Endothelial cell of umbilical vein (primary cell): ENCODE measurements around the gene RNASE7. TPM values are rescaled to one million over a fixed set of nuclear protein-coding genes. Genes with fewer than 3 reads are reported as not detected.

ENCODE experiments used
- BruUV-seq: library from RNA; stranded (reverse); fragments of 400-500 nt; replicated peaks from 2 replicates; lab custom pipeline; 2021; lab: Mats Ljungman, UMichigan
- CTCF ChIA-PET: fragments of 300-600, 350-600 bp; sonication (Branson Sonifier 250); formaldehyde crosslinking; loops from one replicate; lab custom pipeline; 2021; ENCODE audit warnings: antibody characterized with exemption, inconsistent platforms; lab: Charles Lee
- POLR2A ChIA-PET: fragments of 300-600, 350-600 bp; sonication (Branson Sonifier 250); formaldehyde crosslinking; loops from one replicate; lab custom pipeline; 2021; ENCODE audit warnings: antibody characterized with exemption, inconsistent platforms; lab: Charles Lee
- DNase-seq: peaks from one replicate; pipeline ENCODE4 v3.0.0-alpha.2; 2011; ENCODE audit warnings: low read depth, low spot score
- FAIRE-seq: peaks from 2 replicates; lab custom pipeline; 2011; peaks lifted over from hg19 to GRCh38; lab: Jason Lieb, UNC
- H2AFZ ChIP-seq: 2 replicates; pipeline ENCODE4 v1.6.0; 2012; ENCODE audit warnings: low read depth, low read length, control low read depth, inconsistent platforms
- H3K27ac ChIP-seq: 2 replicates; pipeline ENCODE4 v1.5.1; 2011; ENCODE audit warnings: low read depth, mild to moderate bottlenecking, control low read depth, low read length, moderate library complexity; ENCODE audit not compliant: insufficient read depth
- H3K27me3 ChIP-seq, 2 experiments: 2 replicates each; pipeline versions ENCODE4 v1.6.0 to v1.6.1; 2011; ENCODE audit warnings: low read length in 2 of 2, mixed read lengths in 1 of 2; ENCODE audit not compliant: control insufficient read depth in 2 of 2, insufficient read depth in 2 of 2
- H3K36me3 ChIP-seq, 2 experiments: 2 replicates in 1 of 2; 3 replicates in 1 of 2; pipeline ENCODE4 v1.5.1; 2011; ENCODE audit warnings: low read length in 2 of 2, mild to moderate bottlenecking in 1 of 2, moderate library complexity in 1 of 2; ENCODE audit not compliant: control insufficient read depth in 2 of 2, insufficient read depth in 2 of 2; ENCODE audit errors: extremely low read depth in 1 of 2
- H3K4me1 ChIP-seq: 3 replicates; pipeline ENCODE4 v1.5.1; 2011; ENCODE audit warnings: mild to moderate bottlenecking, low read length; ENCODE audit not compliant: control insufficient read depth, insufficient read depth; ENCODE audit errors: extremely low read depth
- H3K4me2 ChIP-seq: 2 replicates; pipeline ENCODE4 v1.6.1; 2011; ENCODE audit warnings: low read length, control low read depth, mixed read lengths; ENCODE audit not compliant: insufficient read depth
- H3K4me3 ChIP-seq, 3 experiments: fragments of 200-600 bp in 1 of 3; sonication (generic), shearing (Covaris generic) in 1 of 3; replicated peaks in 1 of 3; 2 replicates each; pipeline ENCODE4 v1.5.1; 2011 to 2016; ENCODE audit warnings: control low read depth in 3 of 3, low read length in 3 of 3, mild to moderate bottlenecking in 2 of 3, inconsistent platforms in 1 of 3, low read depth in 1 of 3, moderate library complexity in 1 of 3; ENCODE audit not compliant: insufficient read depth in 1 of 3
- H3K79me2 ChIP-seq: 2 replicates; pipeline ENCODE4 v1.6.0; 2012; ENCODE audit warnings: low read length, inconsistent platforms; ENCODE audit not compliant: control insufficient read depth, insufficient read depth
- H3K9ac ChIP-seq: replicated peaks from 2 replicates; pipeline ENCODE3; 2011; ENCODE audit warnings: low read length, control low read depth; ENCODE audit not compliant: insufficient read depth; ENCODE audit errors: extremely low read depth
- H3K9me1 ChIP-seq: replicated peaks from 3 replicates; pipeline ENCODE4 v1.6.0; 2011; ENCODE audit warnings: mild to moderate bottlenecking, low read length; ENCODE audit not compliant: control insufficient read depth, insufficient read depth; ENCODE audit errors: extremely low read depth
- H3K9me3 ChIP-seq: replicated peaks from 2 replicates; pipeline ENCODE4 v1.5.1; 2012; ENCODE audit warnings: low read length, inconsistent platforms; ENCODE audit not compliant: control insufficient read depth, insufficient read depth
- H4K20me1 ChIP-seq: replicated peaks from 2 replicates; pipeline ENCODE3; 2011; ENCODE audit warnings: mild to moderate bottlenecking, low read length; ENCODE audit not compliant: control insufficient read depth, insufficient read depth; ENCODE audit errors: extremely low read depth
- FOS ChIP-seq: IDR thresholded peaks from 2 replicates; pipeline ENCODE4 v1.6.1; 2011; ENCODE audit warnings: mild to moderate bottlenecking, low read length, moderate library complexity, borderline replicate concordance; ENCODE audit not compliant: insufficient read depth
- GATA2 ChIP-seq: IDR thresholded peaks from 2 replicates; pipeline ENCODE4 v1.7.0; 2011; ENCODE audit warnings: low read depth, mild to moderate bottlenecking, moderate library complexity, mixed read lengths, low read length; ENCODE audit not compliant: insufficient read length, insufficient read depth
- MYC ChIP-seq: IDR thresholded peaks from one replicate; pipeline ENCODE4 v1.6.1; 2011; ENCODE audit warnings: mild to moderate bottlenecking, low read depth, low read length
- POLR2A ChIP-seq: IDR thresholded peaks from 2 replicates; pipeline ENCODE4 v1.6.1; 2012; ENCODE audit warnings: low read depth, mild to moderate bottlenecking, control low read depth, low read length
- dilution Hi-C: fragments of 300-500 bp; cut with MboI; formaldehyde crosslinking; loops from one replicate; pipeline ENCODE4 v1.15.0; 2019; ENCODE audit warnings: low sequenced_read_pairs; ENCODE audit not compliant: extremely low pct_ligation_motif_present
- intact Hi-C: fragments of 100-400 bp; cut with micrococcal nuclease; formaldehyde crosslinking; loops from one replicate; pipeline ENCODE4 v1.10.0; 2022
- polyA plus RNA-seq, 4 experiments: library from polyadenylated mRNA; depleted of rRNA in 3 of 4; stranded (reverse) in 3 of 4; unstranded in 1 of 4; fragments of >200 nt; gene quantifications; 2 replicates each; pipeline versions ENCODE4 v1.2.1 to v1.2.3, GENCODE V29; 2011 to 2012; ENCODE audit warnings: missing spikeins in 1 of 4
- total RNA-seq: library from RNA; stranded (reverse); gene quantifications from 2 replicates; pipeline ENCODE4 v1.2.3, GENCODE V29; 2021
- TF ChIP-seq, protein P1 (sequence below): IDR thresholded peaks from 2 replicates; pipeline ENCODE4 v1.6.1; 2011; ENCODE audit not compliant: insufficient read depth, insufficient read length

Gene RNASE7
- total and polyA plus RNA-seq, 2 donors (not counting 3 experiments of a cell fraction or from before 2014, with no cell fraction given) = not detected

DNA sequence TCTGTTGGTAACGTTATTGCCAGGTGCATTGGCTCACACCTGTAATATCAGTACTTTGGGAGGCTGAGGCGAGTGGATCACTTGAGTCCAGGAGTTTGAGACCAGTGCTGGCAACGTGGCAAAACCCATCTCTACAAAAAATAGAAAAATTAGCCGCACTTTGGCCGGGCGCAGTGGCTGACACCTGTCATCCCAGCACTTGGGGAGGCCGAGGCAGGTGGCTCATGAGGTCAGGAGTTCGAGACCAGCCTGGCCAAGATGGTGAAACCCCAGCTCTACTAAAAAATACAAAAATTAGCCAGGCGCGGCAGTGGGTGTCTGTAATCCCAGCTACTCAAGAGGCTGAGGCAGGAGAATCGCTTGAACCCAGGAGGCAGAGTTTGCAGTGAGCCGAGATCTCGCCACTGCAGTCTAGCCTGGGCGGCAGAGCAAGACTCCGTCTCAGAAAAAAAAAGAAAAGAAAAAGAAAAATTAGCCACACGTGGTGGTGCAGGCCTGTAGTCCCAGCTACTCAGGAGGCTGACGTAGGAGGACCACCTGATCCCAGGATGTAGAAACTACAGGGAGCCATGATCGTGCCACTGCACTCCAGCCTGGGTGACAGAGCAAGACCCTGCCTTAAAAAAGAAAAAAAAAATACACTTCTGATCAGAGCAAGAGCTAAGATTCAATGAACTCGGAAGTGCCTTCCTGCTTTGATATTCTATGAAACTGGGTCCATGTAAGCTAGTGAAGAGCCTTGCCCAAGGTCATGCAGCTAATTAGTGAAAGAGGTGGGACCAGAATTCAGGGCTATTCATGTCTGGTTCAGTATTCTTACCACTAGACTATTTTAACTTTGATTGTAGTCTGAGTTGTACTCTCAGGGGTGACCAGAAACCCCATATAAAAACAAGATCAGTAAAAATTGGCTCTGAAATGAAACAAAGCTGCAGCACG is 11.3 kb downstream of the RNASE7 start:
- FAIRE-seq (no peak), DNase-seq (no peak)
- peaks cover 18 to 26% of the 10 kb centered on the region in 2 experiments for H3K27me3 ChIP-seq
- no peak overlapping the region for H3K27ac ChIP-seq
- intact Hi-C loops = no loop called here
- H3K79me2 ChIP-seq = no peaks in the 10 kb centered on the region
- CTCF ChIA-PET = interaction anchor here (1.1 kb wide), 1 partner anchor 15 kb away, joined by 3 read pairs; no protein-coding TSS in a partner anchor
- no peak for TF ChIP-seq POLR2A
- H4K20me1 ChIP-seq = no peaks in the 10 kb centered on the region
- POLR2A ChIA-PET = no interaction called here
- H3K9ac ChIP-seq = no peak overlapping the region
- H3K4me3 ChIP-seq = no peak overlapping the region
- dilution Hi-C loops = no loop called here
- H3K4me2 ChIP-seq = no peak overlapping the region
- no TSS peak for BruUV-seq
- H3K9me3 ChIP-seq = no peaks in the 10 kb centered on the region
- H2AFZ ChIP-seq = no peak overlapping the region
- H3K9me1 ChIP-seq = no peaks in the 10 kb centered on the region
- H3K36me3 ChIP-seq = no peaks in the 10 kb centered on the region
- no peaks in the 10 kb centered on the region for H3K4me1 ChIP-seq

DNA sequence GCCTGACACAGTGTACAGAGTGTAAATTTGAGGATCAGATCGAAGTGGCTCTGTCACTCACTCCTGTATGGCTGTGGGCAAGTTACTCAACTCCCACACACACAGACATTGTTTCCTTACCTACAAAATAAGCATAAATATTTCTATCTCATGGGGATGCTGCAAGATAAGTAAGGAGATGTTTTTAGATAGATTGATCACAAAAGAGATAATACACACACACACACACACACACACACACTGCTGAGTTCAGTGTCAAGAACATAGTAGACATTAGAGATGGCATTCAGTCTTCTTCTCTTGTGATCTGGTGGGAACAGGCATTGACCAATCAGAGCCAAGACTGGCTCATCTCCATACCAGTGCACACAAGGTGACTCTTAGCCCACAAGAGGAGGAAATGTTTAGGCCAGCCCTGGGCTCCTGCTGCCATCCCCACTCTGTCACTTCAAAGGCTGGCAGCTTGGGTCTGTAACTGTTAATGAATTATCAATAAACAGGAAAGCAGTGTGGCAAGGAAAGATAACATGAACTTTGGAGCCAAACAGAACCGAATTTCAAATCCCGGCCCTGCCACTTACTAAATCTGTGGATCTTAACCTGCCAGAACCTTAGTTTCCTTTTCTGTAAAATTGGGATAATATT is 12.1 kb downstream of the RNASE7 start:
- FAIRE-seq = no peak

More for the DNA sequence above, 12.1 kb downstream of the RNASE7 start:
- no peaks in the 10 kb centered on the region for H3K79me2 ChIP-seq
- no peak overlapping the region for H3K27ac ChIP-seq
- no peak overlapping the region for H2AFZ ChIP-seq
- dilution Hi-C loops (no loop called here), intact Hi-C loops (no loop called here)
- H3K4me3 ChIP-seq = no peak overlapping the region
- H3K4me1 ChIP-seq = no peaks in the 10 kb centered on the region
- BruUV-seq = no TSS peak
- POLR2A ChIA-PET = no interaction called here
- no peaks in the 10 kb centered on the region for H3K9me1 ChIP-seq
- CTCF ChIA-PET = no interaction called here
- H3K9me3 ChIP-seq = no peaks in the 10 kb centered on the region
- H3K27me3 ChIP-seq = peaks cover 15 to 22% of the 10 kb centered on the region in 2 experiments
- no peaks in the 10 kb centered on the region for H4K20me1 ChIP-seq
- H3K9ac ChIP-seq = no peak overlapping the region
- no peak for DNase-seq
- no peak overlapping the region for H3K4me2 ChIP-seq
- H3K36me3 ChIP-seq = no peaks in the 10 kb centered on the region
- TF ChIP-seq FOS (no peak), MYC (no peak), GATA2 (no peak)
- TF ChIP-seq, protein P1, sequence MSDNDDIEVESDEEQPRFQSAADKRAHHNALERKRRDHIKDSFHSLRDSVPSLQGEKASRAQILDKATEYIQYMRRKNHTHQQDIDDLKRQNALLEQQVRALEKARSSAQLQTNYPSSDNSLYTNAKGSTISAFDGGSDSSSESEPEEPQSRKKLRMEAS = no peak
